H1 (cell line): ENCODE results near the gene SPTB. TPM values are rescaled to one million over a fixed set of nuclear protein-coding genes. Genes with fewer than 3 reads are reported as not detected.

Source experiments
- NANOG ChIP-seq: IDR thresholded peaks from 2 replicates; pipeline ENCODE4 v1.6.1; 2011; ENCODE audit warnings: low read length, low read depth, mild to moderate bottlenecking, inconsistent platforms; ENCODE audit not compliant: insufficient read depth, poor library complexity, severe bottlenecking
- microRNA-seq, 2 experiments: library from miRNA; unstranded; fragments of <30 nt; microRNA quantifications; one replicate each; pipeline versions ENCODE4 to v1.2.0, GENCODE V29; 2016 to 2020; ENCODE audit warnings: borderline microRNAs expressed in 2 of 2, borderline number of aligned reads in 2 of 2, borderline replicate concordance in 1 of 2
- polyA plus RNA-seq, 7 experiments: library from polyadenylated mRNA; depleted of rRNA in 3 of 7; stranded (reverse) in 5 of 7; unstranded in 2 of 7; fragments of >200 nt in 5 of 7; fragments of 200-250 nt in 2 of 7; gene quantifications; 1 replicate in 5 of 7; 2 replicates in 1 of 7; 4 replicates in 1 of 7; pipeline versions ENCODE4 v1.2.1 to v1.2.3, GENCODE V29; 2011 to 2013; ENCODE audit warnings: missing spikeins in 2 of 7, mixed read lengths in 2 of 7
- small RNA-seq: library from polyadenylated mRNA; stranded (forward); fragments of <200 nt; extraction: miRNeasy Mini kit (QIAGEN cat#:217004); gene quantifications from one replicate; pipeline ENCODE3, GENCODE V24; 2013; ENCODE audit not compliant: insufficient read depth
- total RNA-seq: library from RNA; stranded (reverse); fragmentation: NEBNext Ultra II Directional; extraction: Animal tissue kit (Norgen Biotek cat#: 25700); gene quantifications from 2 replicates; pipeline ENCODE4 v1.2.1, GENCODE V29; 2021

SPTB gene
- total and polyA plus RNA-seq, 2 of the 8 experiments (the other 6 are each of a cell fraction or from before 2014, with no cell fraction given), result 0.30 to 2.4 TPM

DNA sequence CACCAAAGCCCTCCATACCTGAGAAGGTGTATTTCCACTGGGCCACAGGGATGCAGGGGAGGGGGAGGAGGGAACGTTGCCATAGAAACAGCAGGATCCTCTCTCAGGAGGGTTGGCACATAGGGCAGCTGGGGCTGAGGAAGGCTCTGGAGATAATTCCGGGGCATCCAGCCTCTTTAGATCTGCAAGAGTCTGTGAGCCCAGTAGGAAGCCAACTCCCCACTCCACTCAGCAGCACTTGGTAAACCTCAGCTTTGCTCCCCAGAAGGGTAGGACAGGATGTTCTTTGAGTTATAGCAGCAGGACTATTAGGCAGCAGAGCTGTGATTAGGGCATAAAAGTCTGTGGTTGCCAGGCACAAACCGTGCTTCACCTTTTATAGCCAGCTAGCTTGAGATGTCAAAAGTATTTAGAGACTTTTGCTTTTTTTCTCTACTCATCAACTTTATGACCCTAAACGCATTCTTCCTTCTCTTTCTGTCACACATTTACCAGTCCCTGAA, 183.3 kb downstream of the SPTB start (continued):
- no peak for TF ChIP-seq NANOG
- TF ChIP-seq, all 59 proteins: peak for 0

Small RNA genes within 50 kb of the gene (microRNA-seq; reads per million reads assigned to microRNA genes)
- gene MIR7855, result 0 reads per million in 2 experiments

Small RNA genes within 50 kb of the gene (small RNA-seq; reads per million reads assigned to genes)
- not detected for gene RPPH1-2P

Other genes with a start within 250 kb of the SPTB start
- gene PLEKHG3, start 175.5 kb downstream of the SPTB start, total RNA-seq, result 89.1 and 90.6 TPM in 2 replicates
- 43.4 and 52.2 TPM in 2 replicates for gene PLEKHG3, start 175.5 kb downstream of the SPTB start, polyA plus RNA-seq (2011; rRNA removed)
- 50.2 and 55.6 TPM in 2 replicates for gene CHURC1, start 34.5 kb upstream of the SPTB start, total RNA-seq
- 44.8 and 59.3 TPM in 2 replicates for gene CHURC1, start 34.5 kb upstream of the SPTB start, polyA plus RNA-seq (2011; rRNA removed)
- gene GPX2, start 62.8 kb upstream of the SPTB start, total RNA-seq, result 0.30 and 0.50 TPM in 2 replicates
- 0.49 and 0.89 TPM in 2 replicates for gene GPX2, start 62.8 kb upstream of the SPTB start, polyA plus RNA-seq (2011; rRNA removed)
- gene RAB15, start 92.4 kb upstream of the SPTB start, total RNA-seq, result 58.1 and 59.2 TPM in 2 replicates
- 38.8 and 63.4 TPM in 2 replicates for gene RAB15, start 92.4 kb upstream of the SPTB start, polyA plus RNA-seq (2011; rRNA removed)
- gene FNTB, start 107.0 kb upstream of the SPTB start, total RNA-seq, result 13.8 and 16.0 TPM in 2 replicates
- 19.3 and 20.7 TPM in 2 replicates for gene FNTB, start 107.0 kb upstream of the SPTB start, polyA plus RNA-seq (2011; rRNA removed)
- gene MAX, start 222.6 kb upstream of the SPTB start, total RNA-seq, result 65.1 and 68.3 TPM in 2 replicates
- 35.8 and 36.9 TPM in 2 replicates for gene MAX, start 222.6 kb upstream of the SPTB start, polyA plus RNA-seq (2011; rRNA removed)